GM19467 (cell line): Measurements from ENCODE around the gene EMX2.

Source experiments
- ATAC-seq: cut with Tn5 transposase; IDR thresholded peaks from one replicate; pipeline ENCODE4 v1.9.1; 2021; ENCODE audit warnings: mild to moderate bottlenecking, moderate library complexity; ENCODE audit not compliant: unreplicated experiment

The EMX2 gene

DNA sequence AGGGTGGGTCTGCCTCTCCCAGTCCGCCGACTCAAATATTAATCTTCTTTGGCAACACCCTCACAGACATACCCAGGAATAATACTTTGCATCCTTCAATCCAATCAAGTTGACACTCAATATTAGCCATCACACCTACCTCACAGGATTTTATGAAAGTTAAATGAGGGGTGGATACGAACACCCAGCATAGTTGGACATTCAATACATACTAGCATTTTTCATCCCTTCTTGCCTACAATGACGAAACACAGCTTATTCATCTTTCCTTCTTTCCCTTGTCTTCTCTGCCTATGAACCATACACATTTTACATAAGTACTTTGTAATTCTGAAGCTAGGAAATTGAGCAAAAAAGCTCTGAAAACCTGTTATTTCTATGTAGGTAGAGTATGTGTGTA, 48.5 kb downstream of the EMX2 start:
- ATAC-seq = no peak

DNA sequence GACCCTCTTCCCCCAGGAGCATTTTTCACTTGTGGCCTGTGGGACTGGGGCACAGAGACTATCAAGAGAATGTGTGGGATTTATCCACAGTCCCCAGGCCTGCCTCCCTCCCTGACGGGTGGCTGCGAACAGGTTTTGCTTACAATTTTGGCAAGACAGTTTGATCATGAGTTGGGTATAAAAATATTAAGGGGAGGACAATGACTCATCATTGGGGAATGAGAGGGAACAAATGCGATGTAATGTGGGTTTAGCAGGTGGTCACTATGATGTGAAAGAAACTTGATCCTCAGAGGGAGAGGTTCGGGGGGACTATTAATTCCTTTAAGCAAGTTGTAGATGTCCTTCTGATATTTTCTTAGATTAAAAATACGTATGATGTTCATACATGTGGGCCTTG, 52.2 kb downstream of the EMX2 start:
- no peak for ATAC-seq

DNA sequence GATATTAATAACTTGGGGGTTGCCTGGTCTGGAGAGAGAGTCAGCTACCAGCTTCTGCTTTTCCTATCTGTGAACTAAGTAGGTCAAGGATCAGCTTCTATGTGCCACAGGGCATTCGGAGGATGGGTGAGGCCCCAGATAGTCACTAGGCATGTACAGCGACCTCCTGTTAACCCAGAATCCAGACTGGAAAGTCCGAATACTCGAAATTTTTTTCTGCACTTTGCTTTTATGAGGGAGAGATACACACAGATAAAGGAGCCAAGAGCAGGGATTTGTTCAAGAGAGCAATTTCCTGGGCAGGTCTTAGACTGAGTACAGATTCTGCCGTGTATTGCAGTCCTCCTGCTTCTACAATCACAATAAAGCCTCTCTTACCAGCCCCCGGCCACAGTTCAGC, 54.2 kb downstream of the EMX2 start:
- ATAC-seq = no peak

DNA sequence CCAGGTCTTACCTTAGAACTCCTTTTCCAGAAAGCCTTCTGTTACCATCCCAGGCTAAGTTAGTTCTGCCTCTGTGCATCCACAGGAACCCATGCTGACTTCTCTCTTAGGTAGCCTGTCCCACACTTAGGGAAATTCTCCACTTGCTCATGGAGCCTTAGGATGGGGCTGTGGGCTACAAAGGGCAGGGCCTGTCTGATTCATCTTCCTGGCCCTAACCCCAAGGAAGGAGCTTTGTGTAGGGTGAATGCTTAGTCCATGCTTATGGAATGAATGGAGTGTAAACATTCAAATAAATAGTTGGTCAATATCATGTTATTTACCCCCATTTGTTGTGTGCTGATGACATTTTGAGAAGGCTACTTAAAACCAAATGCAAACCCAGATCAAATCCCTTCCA, 54.7 kb downstream of the EMX2 start:
- ATAC-seq = no peak
